ENCODE measurements around the gene RARG. TPM values are rescaled to one million over a fixed set of nuclear protein-coding genes. Genes with fewer than 3 reads are reported as not detected.
A peak's percentile ranks its signal among the peaks of the same experiment; 100 is the strongest.

Gene RARG
- total and polyA plus RNA-seq, 2 of the 8 experiments (the other 6 are each of a cell fraction or from before 2014, with no cell fraction given), result 68.6 to 68.9 TPM

GRCh38 chr12:53217931-53218307, 14.1 kb downstream of the RARG start:
- Histone ChIP-seq H4K5ac (ENCODE audit: insufficient read length, low read depth, low read length) (peak overlapping the region; percentile 91), H4K8ac (ENCODE audit: extremely low read depth, insufficient read depth, low read length) (no peak overlapping the region), H3K14ac (ENCODE audit: insufficient read length) (peak overlapping the region; percentile 0), H3K4me2 (ENCODE audit: insufficient read depth in 1 of 2, low read depth in 2 of 2, low read length in 2 of 2) (peak overlapping the region; percentile 99 to 100), H3K18ac (ENCODE audit: extremely low read depth, low read length) (peak overlapping the region; percentile 100), H4K20me1 (replicated peaks in 1 of 2; ENCODE audit: control insufficient read depth in 1 of 2, insufficient read depth in 2 of 2, low read length in 2 of 2) (peaks cover 0 to 4% of the 10 kb centered on the region in 2 experiments), H4K91ac (replicated peaks; ENCODE audit: insufficient read length, low read length) (peak overlapping the region; percentile 99), H3K4me1 (replicated peaks in 1 of 4; ENCODE audit: control insufficient read depth in 3 of 4, insufficient read depth in 4 of 4, low read length in 3 of 4) (peaks cover 26 to 64% (median 47%) of the 10 kb centered on the region in 4 experiments), H2BK5ac (ENCODE audit: low read depth, low read length) (peak overlapping the region; percentile 100), H3K4me3 (ENCODE audit: extremely low read depth in 1 of 4, insufficient read depth in 2 of 4, low read depth in 3 of 4, low read length in 4 of 4) (peak overlapping the region; percentile 84 to 97 (median 88); a peak in 6 of 8 replicates), H3K79me1 (ENCODE audit: low read depth, low read length) (peaks cover 17% of the 10 kb centered on the region), H3K56ac (replicated peaks; ENCODE audit: insufficient read length, low read depth, low read length) (peak overlapping the region; percentile 49), H2BK12ac (ENCODE audit: low read depth, low read length) (peak overlapping the region; percentile 100), H3K79me2 (ENCODE audit: control insufficient read depth in 1 of 2, insufficient read depth in 2 of 2, low read length in 2 of 2) (peaks cover 16 to 36% of the 10 kb centered on the region in 2 experiments), H3K9me3 (ENCODE audit: insufficient read depth in 2 of 2, low read depth in 1 of 2, low read length in 1 of 2) (no peaks in the 10 kb centered on the region), H3K27me3 (replicated peaks in 1 of 4; ENCODE audit: control insufficient read depth in 3 of 4, extremely low read depth in 1 of 4, insufficient read depth in 3 of 4, low read length in 3 of 4) (peaks cover 0 to 3% (median 0%) of the 10 kb centered on the region in 4 experiments; a peak in 1 of 7 replicates), H2BK15ac (ENCODE audit: low read length) (peak overlapping the region; percentile 98; the same call in 1 of the 2 replicates), H3K23ac (ENCODE audit: insufficient read length) (peak overlapping the region; percentile 23), H3K4ac (replicated peaks; ENCODE audit: insufficient read length, low read depth, low read length) (peak overlapping the region; percentile 98), H2BK120ac (replicated peaks; ENCODE audit: low read depth, low read length) (peak overlapping the region; percentile 93), H3K27ac (ENCODE audit: low read depth, low read length) (peak overlapping the region; percentile 72; the same call in 1 of the 2 replicates), H2AK5ac (ENCODE audit: low read depth, low read length) (peak overlapping the region; percentile 83; the same call in 1 of the 2 replicates), H3K23me2 (ENCODE audit: low read depth, low read length) (peaks cover 26% of the 10 kb centered on the region), H3K9ac (replicated peaks in 1 of 4; ENCODE audit: extremely low read depth in 1 of 4, low read depth in 3 of 4, low read length in 3 of 4) (peak overlapping the region in 2 of 4 experiments; percentile 9 to 55; a peak in 4 of 7 replicates), H2BK20ac (ENCODE audit: low read length) (peak overlapping the region; percentile 99), H2AFZ (ENCODE audit: low read length) (no peak overlapping the region), H3K36me3 (ENCODE audit: control insufficient read depth in 2 of 4, insufficient read depth in 4 of 4, low read length in 3 of 4) (peaks cover 4 to 20% (median 10%) of the 10 kb centered on the region in 4 experiments)
- 13% methylated on average over 3 of the region's 3 CpGs; no CpG with 5 or more reads in 1 of the 2 experiments for WGBS, 2 experiments (ENCODE audit: extremely low coverage in 1 of 2, insufficient coverage in 1 of 2, insufficient read length in 1 of 2, insufficient replicate concordance in 2 of 2, low coverage in 1 of 2, low lambda C conversion rate in 2 of 2, missing lambda C conversion rate in 1 of 2)
- no peak for DNase-seq (ENCODE audit: low read depth in 1 of 2, low spot score in 2 of 2)
- no peak for FAIRE-seq
- ChIA-PET CTCF (ENCODE audit: partially characterized antibody) (interaction anchor here (1.3 to 22.3 kb wide), 7 partner anchors 7 to 164 kb away, joined by 3 to 654 read pairs (median 198); partner anchors contain the start of genes AAAS, ESPL1, MYG1 and PFDN5), POLR2A (ENCODE audit: partially characterized antibody) (interaction anchor here (0.7 to 13.6 kb wide), 25 partner anchors 9 to 284 kb away, joined by 3 to 151 read pairs (median 4); partner anchors contain the start of genes AAAS, CSAD, EIF4B and ESPL1)
- TF ChIP-seq ASH2L (IDR thresholded peaks at IDR 0.05; ENCODE audit: low read length) (no peak), TAF7 (optimal IDR thresholded peaks at IDR 0.05; ENCODE audit: borderline replicate concordance, low read depth, low read length) (no peak), YY1 (IDR thresholded peaks at IDR 0.05; ENCODE audit: low read depth, low read length) (no peak), ATF3 (IDR thresholded peaks at IDR 0.05; ENCODE audit: insufficient read depth, low read depth, low read length) (no peak), SIN3A (conservative IDR thresholded peaks at IDR 0.05 in 1 of 2, IDR thresholded peaks at IDR 0.05 in 1 of 2; ENCODE audit: low read depth in 1 of 2, low read length in 2 of 2) (no peak; a peak in 1 of 4 replicates), EZH2 (IDR thresholded peaks at IDR 0.05; ENCODE audit: low read depth, low read length, severe bottlenecking) (peak; percentile 21)
